Natural killer cell (primary cell): ENCODE results near the gene FRMD3. TPM values are rescaled to one million over a fixed set of nuclear protein-coding genes. Genes with fewer than 3 reads are reported as not detected.

Experiments
- ATAC-seq, 3 donors: fragments of 150-1000 bp in 2 of 3; fragments of 200-7000 bp in 1 of 3; cut with Tn5 transposase; 1 replicate in 1 of 3; 2 replicates in 2 of 3; pipeline ENCODE4 v1.10.0; 2021; ENCODE audit warnings: mild to moderate bottlenecking in 2 of 3, moderate library complexity in 2 of 3
- DNase-seq, 2 donors: peaks; one replicate each; pipeline versions ENCODE4 v3.0.0 to v3.0.0-alpha.2; 2013 to 2021; ENCODE audit warnings: mixed read lengths in 1 of 2
- H3K27ac ChIP-seq: one replicate; pipeline ENCODE4 v1.5.1; 2013; ENCODE audit warnings: mild to moderate bottlenecking, low read length
- H3K27me3 ChIP-seq: one replicate; pipeline ENCODE4 v1.6.1; 2013; ENCODE audit warnings: low read length; ENCODE audit not compliant: control insufficient read depth, insufficient read depth
- H3K36me3 ChIP-seq: one replicate; pipeline ENCODE4 v1.6.1; 2013; ENCODE audit warnings: low read length; ENCODE audit not compliant: control insufficient read depth, insufficient read depth
- H3K4me1 ChIP-seq: one replicate; pipeline ENCODE4 v1.6.1; 2013; ENCODE audit warnings: low read length; ENCODE audit not compliant: control insufficient read depth, insufficient read depth
- H3K4me3 ChIP-seq: one replicate; pipeline ENCODE4 v1.5.1; 2013; ENCODE audit warnings: low read length
- H3K9me3 ChIP-seq: one replicate; pipeline ENCODE4 v1.6.1; 2013; ENCODE audit warnings: low read length; ENCODE audit not compliant: control insufficient read depth, insufficient read depth
- H3K27ac Mint-ChIP-seq, 2 donors: one replicate each; pipeline ENCODE4 v1.8.0; 2022; ENCODE audit warnings: mild to moderate bottlenecking in 2 of 2, mixed read lengths in 2 of 2, moderate library complexity in 1 of 2
- H3K27me3 Mint-ChIP-seq, 2 donors: one replicate each; pipeline ENCODE4 v1.8.0; 2022; ENCODE audit warnings: low read depth in 2 of 2, mixed read lengths in 2 of 2
- H3K36me3 Mint-ChIP-seq: one replicate; pipeline ENCODE4 v1.8.0; 2022; ENCODE audit warnings: mixed read lengths
- H3K4me1 Mint-ChIP-seq, 2 donors: one replicate each; pipeline ENCODE4 v1.8.0; 2022; ENCODE audit warnings: mixed read lengths in 2 of 2
- H3K4me3 Mint-ChIP-seq: one replicate; pipeline ENCODE4 v1.8.0; 2022; ENCODE audit warnings: mild to moderate bottlenecking, moderate library complexity, mixed read lengths
- H3K9me3 Mint-ChIP-seq, 2 donors: one replicate each; pipeline ENCODE4 v1.8.0; 2022; ENCODE audit warnings: mixed read lengths in 2 of 2
- CTCF ChIP-seq: fragments of 200-600 bp; IDR thresholded peaks from one replicate; pipeline ENCODE4 v1.8.0; 2022; ENCODE audit warnings: antibody characterized with exemption
- WGBS: methylation state at CpG from one replicate; pipeline ENCODE4 v1.1.7; 2013; ENCODE audit warnings: missing lambda C conversion rate; ENCODE audit not compliant: insufficient coverage; 5-methylcytosine and 5-hydroxymethylcytosine counted together
- intact Hi-C: fragments of 100-400 bp; cut with micrococcal nuclease; formaldehyde crosslinking; loops from one replicate; pipeline ENCODE4 v1.14.2; 2022
- total RNA-seq, 4 donors: library from RNA; stranded (reverse); fragments of 120-200 nt in 1 of 4; gene quantifications; one replicate each; pipeline versions ENCODE4 v1.2.3 to v1.2.4, GENCODE V29; 2013 to 2022

FRMD3 gene
- total RNA-seq, 3 donors from 2014 or later (not counting 1 experiment from before 2014, with no cell fraction given): 1.2 to 2.4 (median 2.1) TPM

- no peaks in the 10 kb centered on the region for H3K4me1 ChIP-seq
- H3K27me3 ChIP-seq: no peaks in the 10 kb centered on the region
- H3K9me3 Mint-ChIP-seq: no peaks in the 10 kb centered on the region
- H3K9me3 ChIP-seq: no peaks in the 10 kb centered on the region
- no peak overlapping the region for H3K27ac ChIP-seq
- no peaks in the 10 kb centered on the region for H3K36me3 ChIP-seq
- no peak overlapping the region for H3K4me3 ChIP-seq
- no peaks in the 10 kb centered on the region for H3K4me1 Mint-ChIP-seq
- no peaks in the 10 kb centered on the region for H3K36me3 Mint-ChIP-seq
- TF ChIP-seq CTCF: no peak
- H3K27me3 Mint-ChIP-seq: peaks cover 0 to 4% of the 10 kb centered on the region in 2 donors
- WGBS: 86% methylated on average over 9 of the region's 9 CpGs
- DNase-seq (no peak), ATAC-seq (no peak)
- H3K27ac Mint-ChIP-seq: no peak overlapping the region
- intact Hi-C loops: no loop called here
- H3K4me3 Mint-ChIP-seq: no peak overlapping the region
Observed at GRCh38 chr9:83349031-83349430, 189.2 kb downstream of the FRMD3 start.

GRCh38 chr9:83346655-83347420 is 191.4 kb downstream of the FRMD3 start:
- no peak for TF ChIP-seq CTCF
- Mint-ChIP-seq H3K4me3 (no peak overlapping the region), H3K27ac (no peak overlapping the region), H3K27me3 (peaks cover 0 to 4% of the 10 kb centered on the region in 2 donors), H3K9me3 (no peaks in the 10 kb centered on the region), H3K4me1 (no peaks in the 10 kb centered on the region), H3K36me3 (no peaks in the 10 kb centered on the region)
- no peak for DNase-seq
- intact Hi-C loops: no loop called here
- H3K4me3 ChIP-seq: no peak overlapping the region
- no peak overlapping the region for H3K27ac ChIP-seq
- no peaks in the 10 kb centered on the region for H3K36me3 ChIP-seq
- no peaks in the 10 kb centered on the region for H3K9me3 ChIP-seq
- ATAC-seq: no peak
- H3K27me3 ChIP-seq: no peaks in the 10 kb centered on the region
- WGBS: 85% methylated on average over 2 of the region's 2 CpGs
- H3K4me1 ChIP-seq: no peaks in the 10 kb centered on the region

GRCh38 chr9:83343366-83343999 is 194.7 kb downstream of the FRMD3 start:
- H3K4me3 ChIP-seq: no peak overlapping the region
- Mint-ChIP-seq H3K9me3 (no peaks in the 10 kb centered on the region), H3K27ac (no peak overlapping the region), H3K27me3 (no peaks in the 10 kb centered on the region), H3K36me3 (no peaks in the 10 kb centered on the region), H3K4me1 (no peaks in the 10 kb centered on the region), H3K4me3 (no peak overlapping the region)
- no peak for DNase-seq
- WGBS: 70% methylated on average over 10 of the region's 10 CpGs
- no peak overlapping the region for H3K27ac ChIP-seq
- no peak for TF ChIP-seq CTCF
- no peaks in the 10 kb centered on the region for H3K4me1 ChIP-seq
- intact Hi-C loops: no loop called here
- no peaks in the 10 kb centered on the region for H3K36me3 ChIP-seq
- ATAC-seq: no peak
- H3K27me3 ChIP-seq: no peaks in the 10 kb centered on the region
- H3K9me3 ChIP-seq: no peaks in the 10 kb centered on the region
